Colon (tissue), 2 donors: ENCODE results near the gene NPEPL1.
"Not testable (repeated sequence)": the region's sequence is repeated elsewhere in the genome, so short reads cannot be mapped to it uniquely, and the experiment has no call there.

Experiments used
- FAIRE-seq: peaks from 2 replicates; lab custom pipeline; 2012; peaks lifted over from hg19 to GRCh38; lab: Jason Lieb, UNC
- donor health status: control.
- donor health status: control.

The NPEPL1 gene

GRCh38 chr20:58714340-58714922, 21.8 kb downstream of the NPEPL1 start:
- FAIRE-seq = no peak

GRCh38 chr20:58714923-58715351, 22.3 kb downstream of the NPEPL1 start:
- no peak for FAIRE-seq

GRCh38 chr20:58715391-58715800, 22.8 kb downstream of the NPEPL1 start:
- FAIRE-seq = no peak

GRCh38 chr20:58715801-58716475, 23.3 kb downstream of the NPEPL1 start:
- no peak for FAIRE-seq

- FAIRE-seq = no peak
Observed at GRCh38 chr20:58716476-58717277, 24.1 kb downstream of the NPEPL1 start.

- FAIRE-seq = no peak
Observed at GRCh38 chr20:58717278-58718091, 24.9 kb downstream of the NPEPL1 start.

GRCh38 chr20:58718121-58718563, 25.5 kb downstream of the NPEPL1 start:
- no peak for FAIRE-seq

- FAIRE-seq = no peak
Observed at GRCh38 chr20:58718729-58719128, 26.1 kb downstream of the NPEPL1 start.

GRCh38 chr20:58719258-58719657, 26.7 kb downstream of the NPEPL1 start:
- FAIRE-seq = no peak

- FAIRE-seq = no peak
Observed at GRCh38 chr20:58719971-58720371, 27.4 kb downstream of the NPEPL1 start.

- FAIRE-seq = no peak
Observed at GRCh38 chr20:58720890-58721289, 28.3 kb downstream of the NPEPL1 start.

- FAIRE-seq = no peak
Observed at GRCh38 chr20:58721951-58722778, 29.6 kb downstream of the NPEPL1 start.

GRCh38 chr20:58722877-58723627, 30.5 kb downstream of the NPEPL1 start:
- FAIRE-seq = no peak

GRCh38 chr20:58723628-58723984, 31.0 kb downstream of the NPEPL1 start:
- no peak for FAIRE-seq

GRCh38 chr20:58726156-58726555, 33.6 kb downstream of the NPEPL1 start:
- FAIRE-seq = not testable (repeated sequence)

GRCh38 chr20:58731192-58731591, 38.6 kb downstream of the NPEPL1 start:
- FAIRE-seq = no peak

- no peak for FAIRE-seq
Observed at GRCh38 chr20:58737198-58737597, 44.6 kb downstream of the NPEPL1 start.

- no peak for FAIRE-seq
Observed at GRCh38 chr20:58740356-58741308, 48.0 kb downstream of the NPEPL1 start.

- no peak for FAIRE-seq
Observed at GRCh38 chr20:58741384-58741783, 48.8 kb downstream of the NPEPL1 start.
